Spleen (tissue), 7 donors: ENCODE measurements around the gene PCED1B.

Experiments
- POLR2AphosphoS5 ChIP-seq, 3 donors: sonication (generic); formaldehyde crosslinking; IDR thresholded peaks; one replicate each; pipeline ENCODE4 v1.5.1; 2017; ENCODE audit warnings: antibody characterized with exemption in 3 of 3
- TF ChIP-seq, protein P1 (sequence below), 11 experiments: fragments of 200-600 bp in 7 of 11; fragments of 450-650 bp in 4 of 11; sonication (generic) in 4 of 11; IDR thresholded peaks in 8 of 11; conservative IDR thresholded peaks in 3 of 11; 1 replicate in 7 of 11; 2 replicates in 4 of 11; pipeline versions ENCODE4 v1.4.0 to v1.8.0; 2016 to 2021; ENCODE audit warnings: antibody characterized with exemption in 11 of 11, inconsistent platforms in 4 of 11, mild to moderate bottlenecking in 1 of 11
- donor health status: DM: no; HTN: no; CAD: no; lungs with moderate emphysema.
- donor health status: DM: no; HTN: no; CAD: no.
- donor health status: DM: no; HTN: no; CAD: no.

DNA sequence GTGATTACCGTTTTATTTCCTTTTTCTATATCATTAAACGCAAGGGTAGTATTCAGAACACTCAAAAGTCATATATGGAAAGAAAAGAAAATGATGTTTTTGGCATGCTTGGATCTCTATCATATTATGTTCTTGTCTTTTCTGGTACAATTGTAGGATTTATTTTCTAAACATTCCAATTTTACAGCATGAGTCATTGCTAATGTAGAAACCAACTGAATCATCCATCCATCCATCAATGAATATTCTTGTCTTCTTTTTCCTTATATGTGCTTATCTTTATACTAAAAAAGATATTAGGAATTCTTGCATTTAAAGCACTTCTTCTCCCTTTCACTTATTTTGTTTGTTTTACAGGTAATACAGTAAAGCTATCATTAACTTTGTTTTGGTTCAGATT is 20.7 kb downstream of the PCED1B start:
- TF ChIP-seq, protein P1, sequence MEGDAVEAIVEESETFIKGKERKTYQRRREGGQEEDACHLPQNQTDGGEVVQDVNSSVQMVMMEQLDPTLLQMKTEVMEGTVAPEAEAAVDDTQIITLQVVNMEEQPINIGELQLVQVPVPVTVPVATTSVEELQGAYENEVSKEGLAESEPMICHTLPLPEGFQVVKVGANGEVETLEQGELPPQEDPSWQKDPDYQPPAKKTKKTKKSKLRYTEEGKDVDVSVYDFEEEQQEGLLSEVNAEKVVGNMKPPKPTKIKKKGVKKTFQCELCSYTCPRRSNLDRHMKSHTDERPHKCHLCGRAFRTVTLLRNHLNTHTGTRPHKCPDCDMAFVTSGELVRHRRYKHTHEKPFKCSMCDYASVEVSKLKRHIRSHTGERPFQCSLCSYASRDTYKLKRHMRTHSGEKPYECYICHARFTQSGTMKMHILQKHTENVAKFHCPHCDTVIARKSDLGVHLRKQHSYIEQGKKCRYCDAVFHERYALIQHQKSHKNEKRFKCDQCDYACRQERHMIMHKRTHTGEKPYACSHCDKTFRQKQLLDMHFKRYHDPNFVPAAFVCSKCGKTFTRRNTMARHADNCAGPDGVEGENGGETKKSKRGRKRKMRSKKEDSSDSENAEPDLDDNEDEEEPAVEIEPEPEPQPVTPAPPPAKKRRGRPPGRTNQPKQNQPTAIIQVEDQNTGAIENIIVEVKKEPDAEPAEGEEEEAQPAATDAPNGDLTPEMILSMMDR (IDR thresholded peaks at IDR 0.05 in 8 of 11, conservative IDR thresholded peaks at IDR 0.05 in 3 of 11), result no peak
- no peak for TF ChIP-seq POLR2AphosphoS5 (IDR thresholded peaks at IDR 0.05)
